ENCODE data around the gene RCVRN. TPM values are rescaled to one million over a fixed set of nuclear protein-coding genes. Genes with fewer than 3 reads are reported as not detected.

Gene RCVRN
- total and polyA plus RNA-seq, 2 of the 8 experiments (the other 6 are each of a cell fraction or from before 2014, with no cell fraction given), result not detected

DNA sequence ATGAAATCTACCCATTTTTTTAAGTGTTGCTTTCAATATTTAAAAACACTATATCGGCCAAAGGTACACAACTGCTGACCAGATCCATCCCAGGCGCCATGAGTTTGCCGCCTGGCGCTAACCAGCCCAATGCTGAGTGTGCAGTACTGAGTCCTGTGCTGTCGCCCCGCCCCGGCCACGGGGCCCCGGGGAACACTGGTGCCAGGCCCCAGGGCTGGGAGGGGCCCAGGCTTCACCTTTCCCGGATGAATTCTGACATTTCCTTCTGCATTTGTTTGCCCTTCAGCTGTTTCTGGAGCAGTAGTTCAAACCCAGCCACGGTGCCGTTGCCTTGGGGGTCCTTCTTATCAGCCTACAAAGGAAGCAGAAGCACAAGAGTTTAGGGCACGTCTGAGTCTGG, 37.8 kb upstream of the RCVRN start:
- no peak overlapping the region for H3K27ac ChIP-seq (ENCODE audit: low read depth, low read length)
- POLR2A ChIA-PET (ENCODE audit: partially characterized antibody), result no interaction called here
- H3K4ac ChIP-seq (replicated peaks; ENCODE audit: insufficient read length, low read depth, low read length), result no peak overlapping the region
- no peaks in the 10 kb centered on the region for H3K27me3 ChIP-seq (replicated peaks in 1 of 4; ENCODE audit: control insufficient read depth in 3 of 4, extremely low read depth in 1 of 4, insufficient read depth in 3 of 4, low read length in 3 of 4)
- DNase-seq (ENCODE audit: low read depth in 1 of 2, low spot score in 2 of 2), result no peak
- no peak overlapping the region for H4K91ac ChIP-seq (replicated peaks; ENCODE audit: insufficient read length, low read length)
- no peak overlapping the region for H3K56ac ChIP-seq (replicated peaks; ENCODE audit: insufficient read length, low read depth, low read length)
- no peak for FAIRE-seq
- peaks cover 0 to 3% of the 10 kb centered on the region in 2 experiments; a peak in 2 of 4 replicates for H3K9me3 ChIP-seq (ENCODE audit: insufficient read depth in 2 of 2, low read depth in 1 of 2, low read length in 1 of 2)
- CTCF ChIA-PET (ENCODE audit: partially characterized antibody), result interaction anchor here (2.2 to 7.6 kb wide), 2 partner anchors 15 to 25 kb away, joined by 6 to 75 read pairs; no protein-coding TSS in a partner anchor
- no peaks in the 10 kb centered on the region for H3K4me1 ChIP-seq (replicated peaks in 1 of 4; ENCODE audit: control insufficient read depth in 3 of 4, insufficient read depth in 4 of 4, low read length in 3 of 4)
- 0 out of 2 replicates have a peak, but pooled peaks cover 2% of the 10 kb centered on the region for H3K23me2 ChIP-seq (ENCODE audit: low read depth, low read length)
- H3K14ac ChIP-seq (ENCODE audit: insufficient read length), result no peak overlapping the region
- H3K18ac ChIP-seq (ENCODE audit: extremely low read depth, low read length), result no peak overlapping the region
- H2BK20ac ChIP-seq (ENCODE audit: low read length), result no peak overlapping the region
- H2BK120ac ChIP-seq (replicated peaks; ENCODE audit: low read depth, low read length), result no peak overlapping the region
- no peak overlapping the region for H3K4me3 ChIP-seq (ENCODE audit: extremely low read depth in 1 of 4, insufficient read depth in 2 of 4, low read depth in 3 of 4, low read length in 4 of 4)
- no peak overlapping the region for H2AFZ ChIP-seq (ENCODE audit: low read length)
- no peak overlapping the region for H2BK12ac ChIP-seq (ENCODE audit: low read depth, low read length)
- H3K4me2 ChIP-seq (ENCODE audit: insufficient read depth in 1 of 2, low read depth in 2 of 2, low read length in 2 of 2), result no peak overlapping the region
- no peaks in the 10 kb centered on the region for H3K79me2 ChIP-seq (ENCODE audit: control insufficient read depth in 1 of 2, insufficient read depth in 2 of 2, low read length in 2 of 2)
- no peak overlapping the region for H4K5ac ChIP-seq (ENCODE audit: insufficient read length, low read depth, low read length)
- H4K20me1 ChIP-seq (replicated peaks in 1 of 2; ENCODE audit: control insufficient read depth in 1 of 2, insufficient read depth in 2 of 2, low read length in 2 of 2), result peaks cover 0 to 2% of the 10 kb centered on the region in 2 experiments
- WGBS, 2 experiments (ENCODE audit: extremely low coverage in 1 of 2, insufficient coverage in 1 of 2, insufficient read length in 1 of 2, insufficient replicate concordance in 2 of 2, low coverage in 1 of 2, low lambda C conversion rate in 2 of 2, missing lambda C conversion rate in 1 of 2), result 92% methylated on average over 12 of the region's 13 CpGs; no CpG with 5 or more reads in 1 of the 2 experiments
- no peak overlapping the region for H3K9ac ChIP-seq (replicated peaks in 1 of 4; ENCODE audit: extremely low read depth in 1 of 4, low read depth in 3 of 4, low read length in 3 of 4)
- H2BK5ac ChIP-seq (ENCODE audit: low read depth, low read length), result no peak overlapping the region
- H2BK15ac ChIP-seq (ENCODE audit: low read length), result no peak overlapping the region
- H3K36me3 ChIP-seq (ENCODE audit: control insufficient read depth in 2 of 4, insufficient read depth in 4 of 4, low read length in 3 of 4), result no peaks in the 10 kb centered on the region
- no peak overlapping the region for H4K8ac ChIP-seq (ENCODE audit: extremely low read depth, insufficient read depth, low read length)
- no peak overlapping the region for H2AK5ac ChIP-seq (ENCODE audit: low read depth, low read length)
- H3K23ac ChIP-seq (ENCODE audit: insufficient read length), result no peak overlapping the region
- H3K79me1 ChIP-seq (ENCODE audit: low read depth, low read length), result no peaks in the 10 kb centered on the region
- TF ChIP-seq TEAD4 (IDR thresholded peaks at IDR 0.05; ENCODE audit: low read depth, low read length) (no peak), SP2 (IDR thresholded peaks at IDR 0.05; ENCODE audit: low read length) (no peak), SUZ12 (IDR thresholded peaks at IDR 0.05; ENCODE audit: low read length) (no peak)
- TF ChIP-seq, protein P1, sequence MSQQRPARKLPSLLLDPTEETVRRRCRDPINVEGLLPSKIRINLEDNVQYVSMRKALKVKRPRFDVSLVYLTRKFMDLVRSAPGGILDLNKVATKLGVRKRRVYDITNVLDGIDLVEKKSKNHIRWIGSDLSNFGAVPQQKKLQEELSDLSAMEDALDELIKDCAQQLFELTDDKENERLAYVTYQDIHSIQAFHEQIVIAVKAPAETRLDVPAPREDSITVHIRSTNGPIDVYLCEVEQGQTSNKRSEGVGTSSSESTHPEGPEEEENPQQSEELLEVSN (IDR thresholded peaks at IDR 0.05), result no peak

All from H1 (cell line).